ENCODE results near the gene ABHD12. TPM values are rescaled to one million over a fixed set of nuclear protein-coding genes. Genes with fewer than 3 reads are reported as not detected.

The ABHD12 gene
- total RNA-seq, 1 donor from 2014 or later: 79.3 TPM

DNA sequence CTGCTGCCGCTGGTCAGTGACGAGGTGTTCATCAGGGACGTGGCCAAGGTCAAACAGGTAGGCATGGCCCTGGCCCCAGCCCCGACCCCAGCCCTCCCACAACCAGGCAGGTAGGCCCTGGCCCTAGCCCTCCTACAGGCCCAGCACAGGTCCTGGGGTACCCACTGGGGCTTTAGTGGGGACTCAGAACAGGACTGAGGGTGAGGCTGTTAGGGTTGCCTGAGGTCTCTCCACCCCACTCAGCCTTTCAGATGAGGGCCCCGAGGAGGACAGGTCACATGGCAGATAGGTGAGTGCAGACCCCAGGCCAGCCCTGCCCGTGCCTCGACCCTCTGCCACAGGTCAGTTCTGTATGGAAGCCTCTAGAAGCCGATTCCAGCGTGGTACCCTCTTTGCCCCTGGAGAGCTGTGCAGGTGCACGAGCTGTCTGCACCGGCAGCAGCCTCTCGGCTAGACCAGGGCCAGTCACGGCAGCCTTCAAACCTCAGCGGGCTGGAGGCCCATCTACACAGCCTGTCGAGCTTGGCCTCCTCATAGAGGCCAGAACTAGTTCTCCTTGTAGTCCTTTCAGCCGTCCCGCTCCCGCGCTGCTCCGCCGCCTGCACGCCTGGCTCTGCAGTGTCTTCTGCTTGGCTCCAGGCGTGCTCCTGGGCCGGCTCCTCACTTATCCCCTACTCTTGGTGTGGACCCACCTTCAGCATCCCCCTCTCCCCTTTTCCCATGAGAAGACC lies 107.2 kb downstream of the ABHD12 start:
- TF ChIP-seq, protein P1, sequence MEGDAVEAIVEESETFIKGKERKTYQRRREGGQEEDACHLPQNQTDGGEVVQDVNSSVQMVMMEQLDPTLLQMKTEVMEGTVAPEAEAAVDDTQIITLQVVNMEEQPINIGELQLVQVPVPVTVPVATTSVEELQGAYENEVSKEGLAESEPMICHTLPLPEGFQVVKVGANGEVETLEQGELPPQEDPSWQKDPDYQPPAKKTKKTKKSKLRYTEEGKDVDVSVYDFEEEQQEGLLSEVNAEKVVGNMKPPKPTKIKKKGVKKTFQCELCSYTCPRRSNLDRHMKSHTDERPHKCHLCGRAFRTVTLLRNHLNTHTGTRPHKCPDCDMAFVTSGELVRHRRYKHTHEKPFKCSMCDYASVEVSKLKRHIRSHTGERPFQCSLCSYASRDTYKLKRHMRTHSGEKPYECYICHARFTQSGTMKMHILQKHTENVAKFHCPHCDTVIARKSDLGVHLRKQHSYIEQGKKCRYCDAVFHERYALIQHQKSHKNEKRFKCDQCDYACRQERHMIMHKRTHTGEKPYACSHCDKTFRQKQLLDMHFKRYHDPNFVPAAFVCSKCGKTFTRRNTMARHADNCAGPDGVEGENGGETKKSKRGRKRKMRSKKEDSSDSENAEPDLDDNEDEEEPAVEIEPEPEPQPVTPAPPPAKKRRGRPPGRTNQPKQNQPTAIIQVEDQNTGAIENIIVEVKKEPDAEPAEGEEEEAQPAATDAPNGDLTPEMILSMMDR (conservative IDR thresholded peaks at IDR 0.05; ENCODE audit: low read depth, low read length): no peak
- no peak overlapping the region for H3K4me3 ChIP-seq (ENCODE audit: low read depth, low read length)
- no peak for DNase-seq (ENCODE audit: low read depth)

DNA sequence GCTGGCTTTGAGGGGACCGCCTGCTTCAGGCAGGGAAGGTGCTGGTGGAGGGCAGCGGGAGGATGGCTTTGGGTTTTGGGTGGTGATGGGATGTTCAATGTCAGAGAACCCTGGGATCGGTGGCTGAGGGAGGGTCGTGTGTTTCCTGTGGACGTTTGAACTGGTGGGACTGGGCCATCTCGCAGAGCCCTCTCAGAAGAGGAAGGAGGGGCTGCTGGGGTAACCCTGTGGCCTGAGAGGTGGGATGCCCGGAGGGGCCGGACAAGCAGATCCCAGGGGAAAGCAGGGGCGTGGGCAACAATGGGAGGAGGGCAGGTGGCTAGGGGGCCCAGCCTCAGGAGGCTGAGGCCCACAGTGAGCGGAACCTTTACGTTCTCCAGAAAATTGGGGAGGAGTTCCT lies 107.8 kb downstream of the ABHD12 start:
- TF ChIP-seq, protein P1 (conservative IDR thresholded peaks at IDR 0.05; ENCODE audit: low read depth, low read length): no peak
- H3K4me3 ChIP-seq (ENCODE audit: low read depth, low read length): no peak overlapping the region
- DNase-seq (ENCODE audit: low read depth): no peak

DNA sequence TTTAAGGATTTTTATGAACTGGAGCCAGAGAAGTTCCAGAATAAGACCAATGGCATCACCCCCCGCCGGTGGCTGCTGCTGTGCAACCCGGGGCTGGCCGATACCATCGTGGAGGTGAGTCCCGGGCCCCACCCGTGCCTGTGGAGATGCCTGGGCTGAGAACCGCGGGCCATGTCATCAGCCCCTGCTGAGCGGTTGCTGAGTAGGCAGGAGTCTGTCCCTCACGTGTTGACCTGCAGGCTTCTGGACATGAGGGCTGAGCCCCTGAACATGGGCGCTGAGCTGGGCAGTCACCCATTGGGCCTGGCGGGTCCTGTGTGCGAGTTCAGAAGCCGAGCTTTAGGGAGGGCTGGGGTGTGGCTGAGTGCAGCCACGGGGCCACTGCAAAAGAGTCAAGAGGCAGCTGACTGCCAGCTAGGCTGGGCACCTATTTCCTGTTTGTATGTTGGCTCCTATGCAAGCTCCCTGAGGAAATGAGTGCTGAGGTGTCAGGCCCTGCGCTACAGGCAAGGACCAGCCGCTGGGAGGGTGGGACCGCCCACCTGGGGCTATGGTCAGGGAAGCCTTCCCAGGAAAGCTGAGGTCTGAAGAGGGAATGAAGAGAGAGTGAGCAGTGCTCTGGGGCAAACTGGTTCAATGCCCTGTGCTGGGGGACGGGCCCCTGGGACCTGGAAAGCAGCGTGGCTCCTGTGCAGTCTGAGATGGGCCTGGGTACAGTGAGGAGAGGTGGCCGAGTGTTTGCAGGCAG lies 108.4 kb downstream of the ABHD12 start:
- no peak overlapping the region for H3K4me3 ChIP-seq (ENCODE audit: low read depth, low read length)
- TF ChIP-seq, protein P1 (conservative IDR thresholded peaks at IDR 0.05; ENCODE audit: low read depth, low read length): no peak
- no peak for DNase-seq (ENCODE audit: low read depth)

DNA sequence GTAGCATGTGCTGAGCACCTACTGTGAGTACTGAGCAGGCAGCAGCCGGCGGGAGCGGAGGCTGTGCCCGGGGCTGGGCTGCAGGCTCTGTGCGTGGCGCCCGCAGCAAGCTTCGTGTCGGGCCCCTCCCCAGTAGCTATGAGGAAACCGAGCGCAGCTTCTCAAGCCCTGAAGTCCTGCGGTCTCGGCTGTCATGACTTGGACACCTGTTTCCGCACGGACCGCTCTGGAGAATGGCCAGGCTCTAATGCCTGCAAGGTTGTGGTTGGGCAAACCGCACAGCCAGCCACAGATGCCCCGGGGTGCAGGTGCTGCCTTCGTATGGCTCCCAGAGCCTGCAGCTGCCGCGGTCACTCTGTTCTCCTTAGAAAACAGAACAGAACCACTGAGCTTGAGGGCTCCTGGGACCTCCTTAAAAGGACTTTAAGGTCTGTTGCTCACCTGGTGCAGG lies 109.1 kb downstream of the ABHD12 start:
- no peak for DNase-seq (ENCODE audit: low read depth)
- no peak overlapping the region for H3K4me3 ChIP-seq (ENCODE audit: low read depth, low read length)
- TF ChIP-seq, protein P1 (conservative IDR thresholded peaks at IDR 0.05; ENCODE audit: low read depth, low read length): no peak

DNA sequence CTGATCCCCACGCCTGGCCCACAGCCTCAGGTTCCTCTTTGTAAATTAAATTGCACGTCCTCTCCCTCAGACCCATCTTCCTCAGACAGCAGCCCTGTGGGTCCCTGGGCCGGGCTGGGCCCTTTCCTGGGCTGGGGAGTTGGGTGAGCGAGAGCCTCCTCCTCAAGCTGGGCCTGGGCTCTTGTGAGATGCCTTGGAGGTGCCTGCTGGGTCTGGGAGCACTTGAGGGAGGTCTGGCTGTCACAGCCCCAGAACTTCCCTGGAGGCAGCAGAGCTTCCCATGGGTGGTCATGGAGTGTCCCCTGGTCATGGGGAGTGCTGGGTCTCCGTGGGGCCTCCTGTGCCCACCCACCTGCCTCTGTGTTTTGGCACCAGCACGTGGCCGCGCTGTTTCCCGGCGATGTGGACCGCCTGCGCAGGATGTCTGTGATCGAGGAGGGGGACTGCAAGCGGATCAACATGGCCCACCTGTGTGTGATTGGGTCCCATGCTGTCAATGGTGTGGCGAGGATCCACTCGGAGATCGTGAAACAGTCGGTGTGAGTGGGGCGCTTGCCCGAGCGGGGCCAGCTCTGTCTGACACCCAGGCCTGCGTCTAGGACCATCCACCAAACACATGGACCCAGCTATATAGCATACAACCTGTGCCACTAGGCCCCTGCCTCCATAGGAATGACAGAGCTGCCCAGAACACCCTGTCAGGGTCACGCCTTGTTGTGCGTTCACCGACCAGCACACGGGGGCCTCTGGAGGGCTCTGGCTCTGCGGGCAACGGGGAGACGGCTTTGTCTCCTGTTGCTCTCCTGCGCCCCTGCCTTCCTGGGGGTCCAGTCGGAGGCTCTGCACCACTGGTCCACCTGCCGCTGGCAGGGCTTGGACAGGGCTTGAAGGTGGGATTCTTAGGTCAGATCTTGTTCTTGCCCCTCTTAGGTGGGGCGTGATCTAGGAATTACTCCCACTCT lies 109.8 kb downstream of the ABHD12 start:
- no peak overlapping the region for H3K4me3 ChIP-seq (ENCODE audit: low read depth, low read length)
- TF ChIP-seq, protein P1 (conservative IDR thresholded peaks at IDR 0.05; ENCODE audit: low read depth, low read length): no peak

DNA sequence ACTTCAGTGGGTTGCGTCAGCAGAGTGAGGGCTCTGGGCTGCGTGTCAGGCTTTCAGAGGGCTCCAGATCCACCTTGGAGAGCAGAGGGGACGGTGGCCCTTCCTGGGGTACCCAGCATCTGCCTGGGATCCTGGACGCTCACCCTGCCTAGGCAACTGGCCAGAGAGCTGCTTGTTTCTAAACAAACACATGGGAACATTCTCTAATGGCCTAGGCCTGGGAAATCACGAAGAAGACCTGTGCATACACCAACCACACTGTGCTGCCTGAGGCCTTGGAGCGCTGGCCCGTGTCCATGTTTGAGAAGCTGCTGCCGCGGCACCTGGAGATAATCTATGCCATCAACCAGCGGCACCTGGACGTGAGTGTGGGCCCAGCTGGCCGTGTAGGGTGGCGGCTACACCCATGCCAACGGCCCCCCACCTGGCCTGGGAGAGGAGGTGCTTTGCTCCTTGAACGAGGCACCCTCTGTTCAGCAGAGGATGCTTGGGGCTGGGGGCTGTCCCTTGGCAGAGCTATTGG lies 110.5 kb downstream of the ABHD12 start:
- H3K4me3 ChIP-seq (ENCODE audit: low read depth, low read length): no peak overlapping the region
- TF ChIP-seq, protein P1 (conservative IDR thresholded peaks at IDR 0.05; ENCODE audit: low read depth, low read length): no peak
- DNase-seq (ENCODE audit: low read depth): no peak

More for the DNA sequence above, 109.8 kb downstream of the ABHD12 start:
- no peak for DNase-seq (ENCODE audit: low read depth)
